ENCODE data around the gene PARN. TPM values are rescaled to one million over a fixed set of nuclear protein-coding genes. Genes with fewer than 3 reads are reported as not detected.

The PARN gene
- total RNA-seq, 2 experiments from 2014 or later = 27.4 to 28.2 TPM

GRCh38 chr16:14538604-14539003, 91.5 kb downstream of the PARN start:
- Mint-ChIP-seq H3K27ac (no peak overlapping the region), H3K36me3 (ENCODE audit: low read depth) (peaks cover 54% of the 10 kb centered on the region), H3K4me1 (ENCODE audit: low read depth) (no peaks in the 10 kb centered on the region), H3K27me3 (no peaks in the 10 kb centered on the region), H3K4me3 (no peak overlapping the region), H3K9me3 (peaks cover 2% of the 10 kb centered on the region)
- ChIA-PET POLR2A (no interaction called here), CTCF (no interaction called here)
- no peak for DNase-seq
- H3K27me3 ChIP-seq (ENCODE audit: control insufficient read depth in 1 of 2, insufficient read depth in 2 of 2, low read length in 2 of 2) = no peaks in the 10 kb centered on the region
- TF ChIP-seq, protein P1, sequence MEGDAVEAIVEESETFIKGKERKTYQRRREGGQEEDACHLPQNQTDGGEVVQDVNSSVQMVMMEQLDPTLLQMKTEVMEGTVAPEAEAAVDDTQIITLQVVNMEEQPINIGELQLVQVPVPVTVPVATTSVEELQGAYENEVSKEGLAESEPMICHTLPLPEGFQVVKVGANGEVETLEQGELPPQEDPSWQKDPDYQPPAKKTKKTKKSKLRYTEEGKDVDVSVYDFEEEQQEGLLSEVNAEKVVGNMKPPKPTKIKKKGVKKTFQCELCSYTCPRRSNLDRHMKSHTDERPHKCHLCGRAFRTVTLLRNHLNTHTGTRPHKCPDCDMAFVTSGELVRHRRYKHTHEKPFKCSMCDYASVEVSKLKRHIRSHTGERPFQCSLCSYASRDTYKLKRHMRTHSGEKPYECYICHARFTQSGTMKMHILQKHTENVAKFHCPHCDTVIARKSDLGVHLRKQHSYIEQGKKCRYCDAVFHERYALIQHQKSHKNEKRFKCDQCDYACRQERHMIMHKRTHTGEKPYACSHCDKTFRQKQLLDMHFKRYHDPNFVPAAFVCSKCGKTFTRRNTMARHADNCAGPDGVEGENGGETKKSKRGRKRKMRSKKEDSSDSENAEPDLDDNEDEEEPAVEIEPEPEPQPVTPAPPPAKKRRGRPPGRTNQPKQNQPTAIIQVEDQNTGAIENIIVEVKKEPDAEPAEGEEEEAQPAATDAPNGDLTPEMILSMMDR (IDR thresholded peaks at IDR 0.05) = no peak
- no peaks in the 10 kb centered on the region for H3K4me1 ChIP-seq (ENCODE audit: insufficient read depth, low read length)
- H3K36me3 ChIP-seq (ENCODE audit: insufficient read depth, low read length) = peaks cover 12% of the 10 kb centered on the region
- peaks cover 0 to 11% of the 10 kb centered on the region in 2 experiments for H3K9me3 ChIP-seq (ENCODE audit: control insufficient read depth in 1 of 2, insufficient read depth in 1 of 2, low read length in 2 of 2)
- H3K4me3 ChIP-seq (ENCODE audit: low read length) = no peak overlapping the region
- intact Hi-C loops (cut with DNase I, micrococcal nuclease) = no loop called here
- no peak for ATAC-seq (ENCODE audit: poor library complexity)
- H3K27ac ChIP-seq (ENCODE audit: low read depth in 1 of 2, low read length in 2 of 2) = no peak overlapping the region

GRCh38 chr16:14531613-14532012, 98.4 kb downstream of the PARN start:
- no peak overlapping the region for H3K27ac ChIP-seq (ENCODE audit: low read depth in 1 of 2, low read length in 2 of 2)
- no peak overlapping the region for H3K27ac Mint-ChIP-seq

GRCh38 chr16:14531101-14531500, 99.0 kb downstream of the PARN start:
- ATAC-seq (ENCODE audit: poor library complexity) (no peak), DNase-seq (no peak)
- H3K4me3 Mint-ChIP-seq = no peak overlapping the region
- ChIA-PET CTCF (no interaction called here), POLR2A (no interaction called here)
- Histone ChIP-seq H3K4me3 (ENCODE audit: low read length) (no peak overlapping the region), H3K9me3 (ENCODE audit: control insufficient read depth in 1 of 2, insufficient read depth in 1 of 2, low read length in 2 of 2) (peaks cover 0 to 14% of the 10 kb centered on the region in 2 experiments), H3K36me3 (ENCODE audit: insufficient read depth, low read length) (peaks cover 7% of the 10 kb centered on the region), H3K4me1 (ENCODE audit: insufficient read depth, low read length) (peaks cover 2% of the 10 kb centered on the region), H3K27ac (ENCODE audit: low read depth in 1 of 2, low read length in 2 of 2) (no peak overlapping the region), H3K27me3 (ENCODE audit: control insufficient read depth in 1 of 2, insufficient read depth in 2 of 2, low read length in 2 of 2) (no peaks in the 10 kb centered on the region)
- no peaks in the 10 kb centered on the region for H3K9me3 Mint-ChIP-seq
- TF ChIP-seq, protein P1 (IDR thresholded peaks at IDR 0.05) = no peak
- no peak overlapping the region for H3K27ac Mint-ChIP-seq
- H3K36me3 Mint-ChIP-seq (ENCODE audit: low read depth) = peaks cover 25% of the 10 kb centered on the region
- intact Hi-C loops (cut with DNase I, micrococcal nuclease) = no loop called here
- no peaks in the 10 kb centered on the region for H3K27me3 Mint-ChIP-seq
- H3K4me1 Mint-ChIP-seq (ENCODE audit: low read depth) = no peaks in the 10 kb centered on the region

More at GRCh38 chr16:14531613-14532012, 98.4 kb downstream of the PARN start:
- H3K4me3 ChIP-seq (ENCODE audit: low read length) = no peak overlapping the region
- peaks cover 7% of the 10 kb centered on the region for H3K36me3 ChIP-seq (ENCODE audit: insufficient read depth, low read length)
- no peak overlapping the region for H3K4me3 Mint-ChIP-seq
- ChIA-PET POLR2A (no interaction called here), CTCF (no interaction called here)
- intact Hi-C loops (cut with DNase I, micrococcal nuclease) = no loop called here
- H3K27me3 Mint-ChIP-seq = no peaks in the 10 kb centered on the region
- H3K36me3 Mint-ChIP-seq (ENCODE audit: low read depth) = peaks cover 25% of the 10 kb centered on the region
- DNase-seq (no peak), ATAC-seq (ENCODE audit: poor library complexity) (no peak)
- peaks cover 0 to 14% of the 10 kb centered on the region in 2 experiments for H3K9me3 ChIP-seq (ENCODE audit: control insufficient read depth in 1 of 2, insufficient read depth in 1 of 2, low read length in 2 of 2)
- H3K27me3 ChIP-seq (ENCODE audit: control insufficient read depth in 1 of 2, insufficient read depth in 2 of 2, low read length in 2 of 2) = no peaks in the 10 kb centered on the region
- H3K9me3 Mint-ChIP-seq = no peaks in the 10 kb centered on the region
- H3K4me1 Mint-ChIP-seq (ENCODE audit: low read depth) = no peaks in the 10 kb centered on the region
- TF ChIP-seq, protein P1 (IDR thresholded peaks at IDR 0.05) = no peak
- H3K4me1 ChIP-seq (ENCODE audit: insufficient read depth, low read length) = peaks cover 2% of the 10 kb centered on the region

Data from CD4-positive, alpha-beta T cell (primary cell).